GM12878 (cell line): ENCODE data around the gene PRAMEF18. TPM values are rescaled to one million over a fixed set of nuclear protein-coding genes. Genes with fewer than 3 reads are reported as not detected.
"Not testable (repeated sequence)": the region's sequence is repeated elsewhere in the genome, so short reads cannot be mapped to it uniquely, and the experiment has no call there.

ENCODE experiments used
- ATAC-seq: fragments of 200-7000 bp; cut with Tn5 transposase; 3 replicates; pipeline ENCODE4 v1.9.1; 2020; ENCODE audit warnings: mild to moderate bottlenecking, moderate library complexity
- BruUV-seq: library from RNA; stranded (reverse); fragments of 400-500 nt; replicated peaks from 2 replicates; lab custom pipeline; 2021; lab: Mats Ljungman, UMichigan
- CTCF ChIA-PET: fragments of 300-600 bp; sonication (Branson Sonifier 250); formaldehyde crosslinking; extraction: SDS; loops from one replicate; lab custom pipeline; 2021; ENCODE audit warnings: inconsistent platforms; lab: Yijun Ruan, JAX
- POLR2A ChIA-PET: fragments of 350-600 bp; formaldehyde crosslinking; extraction: SDS; loops from one replicate; lab custom pipeline; 2021; ENCODE audit warnings: inconsistent platforms; lab: Charles Lee
- RAD21 ChIA-PET: fragments of 300-600 bp; sonication (Branson Sonifier 250); formaldehyde crosslinking; loops from one replicate; lab custom pipeline; 2023; ENCODE audit warnings: antibody characterized with exemption; ENCODE audit not compliant: unreplicated experiment; lab: Charles Lee
- SMC1A ChIA-PET: fragments of 300-600 bp; sonication (Branson Sonifier 250); formaldehyde crosslinking; loops from one replicate; lab custom pipeline; 2023; ENCODE audit not compliant: unreplicated experiment, uncharacterized antibody; lab: Charles Lee
- DNase-seq: peaks from one replicate; pipeline ENCODE4 v3.0.0-alpha.2; 2011; ENCODE audit warnings: low read depth, low spot score
- FAIRE-seq: peaks from 3 replicates; lab custom pipeline; 2011; peaks lifted over from hg19 to GRCh38; lab: Jason Lieb, UNC
- H2AFZ ChIP-seq: 2 replicates; pipeline ENCODE4 v1.6.0; 2011; ENCODE audit warnings: low read depth, low read length, control low read depth; ENCODE audit not compliant: control insufficient read depth
- H3K27ac ChIP-seq: 2 replicates; pipeline ENCODE4 v1.5.1; 2011; ENCODE audit warnings: control low read depth; ENCODE audit not compliant: control insufficient read depth, insufficient read depth
- H3K27me3 ChIP-seq, 2 experiments: replicated peaks in 1 of 2; 2 replicates each; pipeline versions ENCODE4 v1.6.0 to v1.6.1; 2011; ENCODE audit warnings: low read length in 1 of 2; ENCODE audit not compliant: control insufficient read depth in 2 of 2, insufficient read depth in 2 of 2
- H3K36me3 ChIP-seq, 2 experiments: 2 replicates each; pipeline ENCODE4 v1.5.1; 2011; ENCODE audit warnings: low read length in 1 of 2; ENCODE audit not compliant: control insufficient read depth in 2 of 2, insufficient read depth in 2 of 2
- H3K4me1 ChIP-seq: 2 replicates; pipeline ENCODE4 v1.6.1; 2011; ENCODE audit warnings: mild to moderate bottlenecking, low read length, moderate library complexity, mixed read lengths; ENCODE audit not compliant: control insufficient read depth, insufficient read depth
- H3K4me2 ChIP-seq: 2 replicates; pipeline ENCODE4 v1.6.0; 2011; ENCODE audit warnings: control low read depth; ENCODE audit not compliant: control insufficient read depth, insufficient read depth
- H3K4me3 ChIP-seq: fragments of 200-600 bp; sonication (generic); 2 replicates; pipeline ENCODE4 v1.5.1; 2016
- H3K79me2 ChIP-seq: 2 replicates; pipeline ENCODE4 v1.6.0; 2011; ENCODE audit warnings: low read length; ENCODE audit not compliant: control insufficient read depth, insufficient read depth
- H3K9ac ChIP-seq: 2 replicates; pipeline ENCODE4 v1.8.0; 2011; ENCODE audit warnings: low read length, control low read depth, mixed read lengths; ENCODE audit not compliant: control insufficient read depth, insufficient read depth
- H3K9me3 ChIP-seq: replicated peaks from 3 replicates; pipeline ENCODE4 v1.5.1; 2011; ENCODE audit warnings: mild to moderate bottlenecking, low read length; ENCODE audit not compliant: control insufficient read depth, insufficient read depth
- H4K20me1 ChIP-seq: 2 replicates; pipeline ENCODE4 v1.6.0; 2011; ENCODE audit not compliant: control insufficient read depth, insufficient read depth
- WGBS: methylation state at CpG from one replicate; pipeline ENCODE4 v1.1.6; 2016; ENCODE audit warnings: low lambda C conversion rate; ENCODE audit not compliant: insufficient replicate concordance, insufficient coverage; ENCODE audit errors: missing lambda C conversion rate; 5-methylcytosine and 5-hydroxymethylcytosine counted together
- in situ Hi-C: fragments of 300-500 bp; cut with MboI; formaldehyde crosslinking; loops from 9 replicates; pipeline ENCODE4 v1.14.3; 2018; ENCODE audit warnings: mixed read lengths
- intact Hi-C: fragments of 100-400 bp; cut with micrococcal nuclease; formaldehyde crosslinking; loops from one replicate; pipeline ENCODE4 v1.14.2; 2022; ENCODE audit not compliant: unreplicated experiment
- polyA plus RNA-seq, 11 experiments: library from polyadenylated mRNA; depleted of rRNA in 4 of 11; unstranded in 6 of 11; stranded (reverse) in 5 of 11; fragments of >200 nt; fragmentation: Nextera tagmentation in 4 of 11; fragmentation: Illumina TruSeq in 1 of 11; extraction: Ambion mirVana in 4 of 11; extraction: Trizol in 1 of 11; gene quantifications; 1 replicate in 1 of 11; 2 replicates in 10 of 11; pipeline versions ENCODE4 v1.2.1 to v1.2.3, GENCODE V29; 2011 to 2016; ENCODE audit warnings: inconsistent platforms in 2 of 11, missing spikeins in 2 of 11, low read depth in 1 of 11
- total RNA-seq, 4 experiments: library from RNA; depleted of rRNA in 3 of 4; stranded (reverse); fragments of >200 nt in 3 of 4; fragmentation: Illumina TruSeq in 1 of 4; extraction: Trizol in 1 of 4; gene quantifications; 2 replicates each; pipeline versions ENCODE4 v1.2.1 to v1.2.3, GENCODE V29; 2013 to 2021

PRAMEF18 gene
- total and polyA plus RNA-seq, 10 of the 15 experiments (the other 5 are each of a cell fraction or from before 2014, with no cell fraction given) = not detected

DNA sequence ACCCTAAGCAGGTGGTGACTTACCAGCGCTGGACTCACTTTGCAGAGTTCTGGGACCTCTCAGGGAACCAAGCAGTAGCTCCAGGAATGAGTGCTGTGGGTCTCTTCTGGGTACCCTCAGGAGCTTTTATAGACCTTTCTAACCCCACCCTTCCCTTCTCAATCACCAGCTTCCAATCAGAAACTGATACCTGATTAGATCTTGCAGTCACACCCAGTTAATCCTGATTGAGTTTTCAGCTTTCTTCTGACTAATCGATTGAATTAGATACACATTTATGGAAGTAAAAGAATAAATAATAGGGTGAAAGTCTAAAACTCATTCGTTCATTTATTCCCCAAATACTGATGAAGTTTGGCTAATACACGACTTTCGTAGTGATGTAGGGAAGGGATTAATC is 24.6 kb downstream of the PRAMEF18 start, which contains the start of gene PRAMEF13:
Gene PRAMEF13 (minus strand): TSS at position 101 of the 400 bp plus-strand sequence. CDS start 1,820 bp downstream, outside the sequence.
- CTCF ChIA-PET = not testable (repeated sequence)

More for the DNA sequence above, 24.6 kb downstream of the PRAMEF18 start, which contains the start of gene PRAMEF13:
- WGBS = no CpG with 5 or more reads among the region's 5 CpGs
- H3K4me1 ChIP-seq, intact Hi-C loops, RAD21 ChIA-PET, H3K27ac ChIP-seq, H3K36me3 ChIP-seq, H3K9ac ChIP-seq, FAIRE-seq, H4K20me1 ChIP-seq, H3K4me2 ChIP-seq, BruUV-seq, POLR2A ChIA-PET, ATAC-seq, DNase-seq, H3K27me3 ChIP-seq, H3K4me3 ChIP-seq, H3K9me3 ChIP-seq, H3K79me2 ChIP-seq, H2AFZ ChIP-seq, in situ Hi-C loops, SMC1A ChIA-PET: not testable (repeated sequence)

Other genes with a start within 250 kb of the PRAMEF18 start
Only the 7 nearest of the 16 such genes appear.
- not detected in 2 replicates for gene PRAMEF26, start 70.1 kb downstream of the PRAMEF18 start, total RNA-seq (2014; rRNA removed)
- gene PRAMEF26, start 70.1 kb downstream of the PRAMEF18 start, total RNA-seq (2014; rRNA removed; fragmentation: Illumina TruSeq; extraction: Trizol) = not detected in 2 replicates
- gene PRAMEF26, start 70.1 kb downstream of the PRAMEF18 start, total RNA-seq (2021) = not detected in 2 replicates
- not detected in 2 replicates for gene PRAMEF26, start 70.1 kb downstream of the PRAMEF18 start, polyA plus RNA-seq (2011; rRNA removed)
- not detected in 2 replicates for gene PRAMEF26, start 70.1 kb downstream of the PRAMEF18 start, polyA plus RNA-seq (2014; fragmentation: Illumina TruSeq; extraction: Trizol)
- gene PRAMEF26, start 70.1 kb downstream of the PRAMEF18 start, polyA plus RNA-seq (2014; fragmentation: Nextera tagmentation; extraction: Ambion mirVana) = not detected
- gene PRAMEF26, start 70.1 kb downstream of the PRAMEF18 start, polyA plus RNA-seq (2014; rRNA removed) = not detected in 2 replicates
- not detected for gene PRAMEF26, start 70.1 kb downstream of the PRAMEF18 start, polyA plus RNA-seq (2016; fragmentation: Nextera tagmentation; extraction: Ambion mirVana)
- not detected in 2 replicates for gene HNRNPCL4, start 60.5 kb downstream of the PRAMEF18 start, total RNA-seq (2014; rRNA removed)
- not detected in 2 replicates for gene HNRNPCL4, start 60.5 kb downstream of the PRAMEF18 start, total RNA-seq (2014; rRNA removed; fragmentation: Illumina TruSeq; extraction: Trizol)
- not detected in 2 replicates for gene HNRNPCL4, start 60.5 kb downstream of the PRAMEF18 start, total RNA-seq (2021)
- 0.08 TPM in 1 of 2 replicates, not detected in the other for gene HNRNPCL4, start 60.5 kb downstream of the PRAMEF18 start, polyA plus RNA-seq (2011; rRNA removed)
- not detected in 2 replicates for gene HNRNPCL4, start 60.5 kb downstream of the PRAMEF18 start, polyA plus RNA-seq (2014; fragmentation: Illumina TruSeq; extraction: Trizol)
- gene HNRNPCL4, start 60.5 kb downstream of the PRAMEF18 start, polyA plus RNA-seq (2014; fragmentation: Nextera tagmentation; extraction: Ambion mirVana) = not detected
- not detected in 2 replicates for gene HNRNPCL4, start 60.5 kb downstream of the PRAMEF18 start, polyA plus RNA-seq (2014; rRNA removed)
- not detected for gene HNRNPCL4, start 60.5 kb downstream of the PRAMEF18 start, polyA plus RNA-seq (2016; fragmentation: Nextera tagmentation; extraction: Ambion mirVana)
- gene PRAMEF9, start 54.3 kb downstream of the PRAMEF18 start, total RNA-seq (2014; rRNA removed) = not detected in 2 replicates
- not detected in 2 replicates for gene PRAMEF9, start 54.3 kb downstream of the PRAMEF18 start, total RNA-seq (2014; rRNA removed; fragmentation: Illumina TruSeq; extraction: Trizol)
- gene PRAMEF9, start 54.3 kb downstream of the PRAMEF18 start, total RNA-seq (2021) = not detected in 2 replicates
- gene PRAMEF9, start 54.3 kb downstream of the PRAMEF18 start, polyA plus RNA-seq (2011; rRNA removed) = not detected in 2 replicates
- not detected in 2 replicates for gene PRAMEF9, start 54.3 kb downstream of the PRAMEF18 start, polyA plus RNA-seq (2014; fragmentation: Illumina TruSeq; extraction: Trizol)
- not detected for gene PRAMEF9, start 54.3 kb downstream of the PRAMEF18 start, polyA plus RNA-seq (2014; fragmentation: Nextera tagmentation; extraction: Ambion mirVana)
- not detected in 2 replicates for gene PRAMEF9, start 54.3 kb downstream of the PRAMEF18 start, polyA plus RNA-seq (2014; rRNA removed)
- not detected for gene PRAMEF9, start 54.3 kb downstream of the PRAMEF18 start, polyA plus RNA-seq (2016; fragmentation: Nextera tagmentation; extraction: Ambion mirVana)
- gene PRAMEF13, start 24.7 kb downstream of the PRAMEF18 start, total RNA-seq (2014; rRNA removed) = not detected in 2 replicates
- not detected in 2 replicates for gene PRAMEF13, start 24.7 kb downstream of the PRAMEF18 start, total RNA-seq (2014; rRNA removed; fragmentation: Illumina TruSeq; extraction: Trizol)
- not detected in 2 replicates for gene PRAMEF13, start 24.7 kb downstream of the PRAMEF18 start, total RNA-seq (2021)
- gene PRAMEF13, start 24.7 kb downstream of the PRAMEF18 start, polyA plus RNA-seq (2011; rRNA removed) = not detected in 2 replicates
- gene PRAMEF13, start 24.7 kb downstream of the PRAMEF18 start, polyA plus RNA-seq (2014; fragmentation: Illumina TruSeq; extraction: Trizol) = not detected in 2 replicates
- not detected for gene PRAMEF13, start 24.7 kb downstream of the PRAMEF18 start, polyA plus RNA-seq (2014; fragmentation: Nextera tagmentation; extraction: Ambion mirVana)
- gene PRAMEF13, start 24.7 kb downstream of the PRAMEF18 start, polyA plus RNA-seq (2014; rRNA removed) = not detected in 2 replicates
- not detected for gene PRAMEF13, start 24.7 kb downstream of the PRAMEF18 start, polyA plus RNA-seq (2016; fragmentation: Nextera tagmentation; extraction: Ambion mirVana)
- gene PRAMEF5, start 28.0 kb upstream of the PRAMEF18 start, total RNA-seq (2014; rRNA removed) = not detected in 2 replicates
- not detected in 2 replicates for gene PRAMEF5, start 28.0 kb upstream of the PRAMEF18 start, total RNA-seq (2014; rRNA removed; fragmentation: Illumina TruSeq; extraction: Trizol)
- not detected in 2 replicates for gene PRAMEF5, start 28.0 kb upstream of the PRAMEF18 start, total RNA-seq (2021)
- not detected in 2 replicates for gene PRAMEF5, start 28.0 kb upstream of the PRAMEF18 start, polyA plus RNA-seq (2011; rRNA removed)
- not detected in 2 replicates for gene PRAMEF5, start 28.0 kb upstream of the PRAMEF18 start, polyA plus RNA-seq (2014; fragmentation: Illumina TruSeq; extraction: Trizol)
- gene PRAMEF5, start 28.0 kb upstream of the PRAMEF18 start, polyA plus RNA-seq (2014; fragmentation: Nextera tagmentation; extraction: Ambion mirVana) = not detected
- gene PRAMEF5, start 28.0 kb upstream of the PRAMEF18 start, polyA plus RNA-seq (2014; rRNA removed) = not detected in 2 replicates
- gene PRAMEF5, start 28.0 kb upstream of the PRAMEF18 start, polyA plus RNA-seq (2016; fragmentation: Nextera tagmentation; extraction: Ambion mirVana) = not detected
- not detected in 2 replicates for gene PRAMEF8, start 59.0 kb upstream of the PRAMEF18 start, total RNA-seq (2014; rRNA removed)
- not detected in 2 replicates for gene PRAMEF8, start 59.0 kb upstream of the PRAMEF18 start, total RNA-seq (2014; rRNA removed; fragmentation: Illumina TruSeq; extraction: Trizol)
- not detected in 2 replicates for gene PRAMEF8, start 59.0 kb upstream of the PRAMEF18 start, total RNA-seq (2021)
- gene PRAMEF8, start 59.0 kb upstream of the PRAMEF18 start, polyA plus RNA-seq (2011; rRNA removed) = not detected in 2 replicates
- gene PRAMEF8, start 59.0 kb upstream of the PRAMEF18 start, polyA plus RNA-seq (2014; fragmentation: Illumina TruSeq; extraction: Trizol) = not detected in 2 replicates
- not detected for gene PRAMEF8, start 59.0 kb upstream of the PRAMEF18 start, polyA plus RNA-seq (2014; fragmentation: Nextera tagmentation; extraction: Ambion mirVana)
- gene PRAMEF8, start 59.0 kb upstream of the PRAMEF18 start, polyA plus RNA-seq (2014; rRNA removed) = not detected in 2 replicates
- not detected for gene PRAMEF8, start 59.0 kb upstream of the PRAMEF18 start, polyA plus RNA-seq (2016; fragmentation: Nextera tagmentation; extraction: Ambion mirVana)
- gene PRAMEF33, start 77.4 kb upstream of the PRAMEF18 start, total RNA-seq (2014; rRNA removed) = not detected in 2 replicates
- gene PRAMEF33, start 77.4 kb upstream of the PRAMEF18 start, total RNA-seq (2014; rRNA removed; fragmentation: Illumina TruSeq; extraction: Trizol) = not detected in 2 replicates
- gene PRAMEF33, start 77.4 kb upstream of the PRAMEF18 start, total RNA-seq (2021) = not detected in 2 replicates
- gene PRAMEF33, start 77.4 kb upstream of the PRAMEF18 start, polyA plus RNA-seq (2011; rRNA removed) = not detected in 2 replicates
- gene PRAMEF33, start 77.4 kb upstream of the PRAMEF18 start, polyA plus RNA-seq (2014; fragmentation: Illumina TruSeq; extraction: Trizol) = not detected in 2 replicates
- not detected for gene PRAMEF33, start 77.4 kb upstream of the PRAMEF18 start, polyA plus RNA-seq (2014; fragmentation: Nextera tagmentation; extraction: Ambion mirVana)
- gene PRAMEF33, start 77.4 kb upstream of the PRAMEF18 start, polyA plus RNA-seq (2014; rRNA removed) = not detected in 2 replicates
- not detected for gene PRAMEF33, start 77.4 kb upstream of the PRAMEF18 start, polyA plus RNA-seq (2016; fragmentation: Nextera tagmentation; extraction: Ambion mirVana)